Hepatocyte (in vitro differentiated cells): ENCODE measurements around the gene TADA3. TPM values are rescaled to one million over a fixed set of nuclear protein-coding genes. Genes with fewer than 3 reads are reported as not detected.

ENCODE experiments used
- DNase-seq: peaks from one replicate; pipeline ENCODE4 v3.0.0-alpha.2; 2016; ENCODE audit warnings: low spot score
- H2AFZ ChIP-seq: fragments of 200-600 bp; sonication (generic); 2 replicates; pipeline ENCODE4 v1.6.0; 2016; ENCODE audit warnings: antibody characterized with exemption, mild to moderate bottlenecking
- H3K27ac ChIP-seq: fragments of 200-600 bp; sonication (generic); 2 replicates; pipeline ENCODE4 v1.5.1; 2016; ENCODE audit warnings: mild to moderate bottlenecking
- H3K27me3 ChIP-seq: fragments of 200-600 bp; sonication (generic); 2 replicates; pipeline ENCODE4 v1.6.1; 2016
- H3K36me3 ChIP-seq: fragments of 200-600 bp; sonication (generic); replicated peaks from 2 replicates; pipeline ENCODE4 v1.5.1; 2016; ENCODE audit warnings: low read depth; ENCODE audit not compliant: insufficient read depth
- H3K4me1 ChIP-seq: fragments of 200-600 bp; sonication (generic); 2 replicates; pipeline ENCODE4 v1.5.1; 2016; ENCODE audit warnings: mild to moderate bottlenecking, moderate library complexity; ENCODE audit not compliant: insufficient read depth
- H3K4me2 ChIP-seq: fragments of 200-600 bp; sonication (generic); 2 replicates; pipeline ENCODE4 v1.6.0; 2016
- H3K4me3 ChIP-seq: fragments of 200-600 bp; sonication (generic); 2 replicates; pipeline ENCODE4 v1.5.1; 2016; ENCODE audit warnings: mild to moderate bottlenecking
- H3K79me2 ChIP-seq: fragments of 200-600 bp; sonication (generic); 2 replicates; pipeline ENCODE4 v1.6.0; 2017; ENCODE audit warnings: mild to moderate bottlenecking
- H3K9me2 ChIP-seq: fragments of 200-600 bp; sonication (generic); replicated peaks from 2 replicates; pipeline ENCODE4 v1.6.0; 2017; ENCODE audit warnings: mild to moderate bottlenecking; ENCODE audit not compliant: insufficient read depth
- H3K9me3 ChIP-seq: fragments of 200-600 bp; sonication (generic); 2 replicates; pipeline ENCODE4 v1.5.1; 2016; ENCODE audit warnings: low read depth, mild to moderate bottlenecking
- H4K20me1 ChIP-seq: fragments of 200-600 bp; sonication (generic); 2 replicates; pipeline ENCODE4 v1.6.0; 2016; ENCODE audit warnings: mild to moderate bottlenecking; ENCODE audit not compliant: insufficient read depth, poor library complexity, severe bottlenecking
- CTCF ChIP-seq: fragments of 200-600 bp; sonication (generic); IDR thresholded peaks from 2 replicates; pipeline ENCODE4 v1.5.1; 2016; ENCODE audit warnings: antibody characterized with exemption, mild to moderate bottlenecking; ENCODE audit not compliant: poor library complexity
- EZH2 ChIP-seq: fragments of 200-600 bp; sonication (generic); IDR thresholded peaks from 2 replicates; pipeline ENCODE4 v1.6.1; 2016; ENCODE audit warnings: antibody characterized with exemption, mild to moderate bottlenecking, borderline replicate concordance
- EZH2phosphoT487 ChIP-seq: fragments of 200-600 bp; sonication (generic); IDR thresholded peaks from one replicate; pipeline ENCODE4 v1.6.1; 2018; ENCODE audit warnings: antibody characterized with exemption, mild to moderate bottlenecking, low read depth, moderate library complexity; ENCODE audit not compliant: unreplicated experiment, severe bottlenecking
- WGBS: methylation state at CpG from one replicate; pipeline ENCODE4 v1.1.6; 2016; ENCODE audit warnings: low lambda C conversion rate; ENCODE audit errors: missing lambda C conversion rate; 5-methylcytosine and 5-hydroxymethylcytosine counted together
- polyA plus RNA-seq: library from polyadenylated mRNA; unstranded; fragments of >200 nt; fragmentation: Nextera tagmentation; extraction: Ambion mirVana; gene quantifications from 2 replicates; pipeline ENCODE4 v1.2.1, GENCODE V29; 2016
- total RNA-seq: library from RNA; depleted of rRNA; stranded (reverse); fragments of >200 nt; gene quantifications from 2 replicates; pipeline ENCODE4 v1.2.3, GENCODE V29; 2014

The TADA3 gene
- total RNA-seq (65.5 and 70.4 TPM in 2 replicates), polyA plus RNA-seq (55.5 and 61.2 TPM in 2 replicates)

- WGBS = 1% methylated on average over 40 of the region's 65 CpGs
- TF ChIP-seq EZH2phosphoT487 = no peak
- TF ChIP-seq EZH2 = no peak
- no peak for TF ChIP-seq CTCF
- Histone ChIP-seq H3K4me1 (peaks cover 15% of the 10 kb centered on the region), H3K27ac (peak within 1 kb of the TSS; percentile 91), H4K20me1 (peaks cover 8% of the 10 kb centered on the region), H3K9me2 (no peaks in the 10 kb centered on the region), H3K9me3 (no peaks in the 10 kb centered on the region), H3K79me2 (peaks cover 56% of the 10 kb centered on the region), H3K4me3 (peak within 1 kb of the TSS; percentile 81), H3K4me2 (peak within 1 kb of the TSS; percentile 97), H2AFZ (peak within 1 kb of the TSS; percentile 39), H3K27me3 (no peaks in the 10 kb centered on the region), H3K36me3 (no peaks in the 10 kb centered on the region)
- peak; percentile 95 for DNase-seq
Measured at GRCh38 chr3:9792405-9793160, at the start of gene TADA3, which contains the start of gene ARPC4. TSS of gene TADA3 (minus strand) at chr3:9792473. CDS start at chr3:9791466, 1,007 bp downstream. TSS of gene ARPC4 (plus strand) at chr3:9793082. CDS start at chr3:9793122, 40 bp downstream.

DNA sequence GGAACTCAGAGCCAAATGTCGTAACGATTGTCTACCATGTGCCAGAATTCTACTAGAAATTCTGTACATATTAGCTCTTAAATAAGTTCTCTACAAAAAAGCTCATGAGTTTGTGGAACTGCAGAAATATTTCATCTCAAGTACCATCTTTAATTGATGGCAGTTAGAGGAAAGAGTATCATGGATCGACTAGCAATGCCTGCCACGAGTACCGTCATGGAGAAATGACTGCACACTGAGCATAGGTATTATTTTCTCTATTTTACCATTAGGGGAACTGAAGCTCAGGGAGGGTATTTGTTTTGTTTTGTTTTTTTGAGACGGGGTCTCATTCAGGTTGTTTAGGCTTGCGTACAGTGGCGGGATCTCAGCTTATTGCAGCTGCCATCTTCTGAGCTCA is 48.7 kb upstream of the TADA3 start:
- Histone ChIP-seq H3K4me3 (no peak overlapping the region), H3K4me2 (no peak overlapping the region), H3K9me2 (no peaks in the 10 kb centered on the region), H3K36me3 (peaks cover 5% of the 10 kb centered on the region), H3K79me2 (peaks cover 9% of the 10 kb centered on the region), H4K20me1 (no peaks in the 10 kb centered on the region), H3K27ac (no peak overlapping the region), H3K9me3 (no peaks in the 10 kb centered on the region), H2AFZ (no peak overlapping the region), H3K4me1 (peaks cover 4% of the 10 kb centered on the region), H3K27me3 (no peaks in the 10 kb centered on the region)
- 84% methylated on average over 8 of the region's 8 CpGs for WGBS
- TF ChIP-seq CTCF (no peak), EZH2phosphoT487 (no peak), EZH2 (no peak)
- no peak for DNase-seq

DNA sequence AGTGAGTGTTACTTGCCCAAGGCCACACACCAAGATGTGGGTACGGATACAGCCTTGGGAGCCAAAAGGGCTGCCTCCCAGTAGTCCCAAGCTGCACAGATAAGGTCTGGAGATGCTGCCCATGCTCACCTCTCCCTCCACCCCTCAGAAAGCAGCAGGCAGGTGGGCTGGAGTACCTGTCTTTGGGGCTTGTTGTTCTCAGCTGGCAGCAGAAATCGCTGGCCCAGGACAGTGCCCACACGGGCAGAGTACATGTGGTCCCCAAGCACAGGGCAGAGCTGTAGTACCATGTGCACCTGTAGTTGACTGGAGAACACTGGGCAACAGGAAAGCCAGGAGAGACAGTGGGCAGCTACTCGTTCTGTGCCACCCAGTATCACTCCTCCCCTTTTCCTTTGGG is 46.6 kb upstream of the TADA3 start:
- no peak overlapping the region for H3K4me3 ChIP-seq
- no peaks in the 10 kb centered on the region for H4K20me1 ChIP-seq
- H3K9me2 ChIP-seq = no peaks in the 10 kb centered on the region
- H3K4me1 ChIP-seq = no peaks in the 10 kb centered on the region
- TF ChIP-seq EZH2phosphoT487 (no peak), EZH2 (no peak), CTCF (no peak)
- H3K4me2 ChIP-seq = no peak overlapping the region
- DNase-seq = no peak
- no peak overlapping the region for H3K27ac ChIP-seq
- H3K9me3 ChIP-seq = no peaks in the 10 kb centered on the region
- H3K36me3 ChIP-seq = peaks cover 5% of the 10 kb centered on the region
- no peak overlapping the region for H2AFZ ChIP-seq
- no peaks in the 10 kb centered on the region for H3K27me3 ChIP-seq
- H3K79me2 ChIP-seq = peaks cover 9% of the 10 kb centered on the region
- WGBS = 92% methylated on average over 4 of the region's 4 CpGs
